Glomerular visceral epithelial cell (primary cell): ENCODE data around the gene CEP192.

Source experiments
- DNase-seq: peaks from one replicate; pipeline ENCODE4 v3.0.0-alpha.2; 2016; ENCODE audit errors: extremely low spot score

CEP192 gene

DNA sequence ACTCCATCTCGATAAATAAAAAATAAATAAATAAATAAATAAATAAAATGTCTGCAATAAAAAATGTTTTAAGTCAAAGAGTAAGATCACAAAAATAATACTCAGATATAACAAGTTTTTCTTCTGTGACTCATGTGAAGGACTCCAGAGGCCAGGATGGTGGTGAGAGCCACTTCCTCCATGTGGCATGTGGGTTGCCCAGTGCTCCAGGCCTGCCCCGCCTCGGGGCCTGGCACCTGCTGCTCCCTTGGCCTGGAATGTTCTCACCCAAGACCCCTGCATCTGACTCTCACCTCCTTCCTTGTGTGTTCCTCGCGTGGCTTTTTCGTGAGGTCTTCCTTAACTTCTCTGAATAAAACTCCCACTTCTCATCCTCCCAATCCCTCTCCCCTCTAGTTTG lies 150.0 kb downstream of the CEP192 start:
- DNase-seq = no peak

DNA sequence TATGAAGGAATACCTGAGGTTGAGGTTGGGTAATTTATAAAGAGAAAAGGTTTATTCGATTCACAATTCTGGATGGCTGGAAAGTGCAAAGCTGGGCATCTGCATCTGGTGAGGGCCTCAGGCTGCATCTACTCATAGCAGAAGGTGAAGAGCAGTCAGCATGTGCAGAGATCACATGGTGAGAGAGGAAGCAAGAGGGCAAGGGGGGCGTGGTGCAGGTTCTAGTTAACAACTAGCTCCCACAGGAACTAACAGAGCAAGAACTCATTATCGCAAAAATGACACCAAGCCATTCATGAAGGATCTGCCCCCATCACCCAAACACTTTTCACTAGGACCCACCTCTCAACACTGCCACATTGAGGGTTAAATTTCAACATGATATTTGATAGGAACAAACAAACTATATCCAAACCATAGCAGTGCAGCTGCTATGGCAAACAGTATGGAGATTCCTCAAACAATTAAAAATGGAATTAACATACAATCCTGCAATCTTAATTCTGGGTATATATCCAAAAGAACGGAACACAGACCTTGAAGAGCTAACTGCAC lies 154.6 kb downstream of the CEP192 start:
- DNase-seq = no peak

DNA sequence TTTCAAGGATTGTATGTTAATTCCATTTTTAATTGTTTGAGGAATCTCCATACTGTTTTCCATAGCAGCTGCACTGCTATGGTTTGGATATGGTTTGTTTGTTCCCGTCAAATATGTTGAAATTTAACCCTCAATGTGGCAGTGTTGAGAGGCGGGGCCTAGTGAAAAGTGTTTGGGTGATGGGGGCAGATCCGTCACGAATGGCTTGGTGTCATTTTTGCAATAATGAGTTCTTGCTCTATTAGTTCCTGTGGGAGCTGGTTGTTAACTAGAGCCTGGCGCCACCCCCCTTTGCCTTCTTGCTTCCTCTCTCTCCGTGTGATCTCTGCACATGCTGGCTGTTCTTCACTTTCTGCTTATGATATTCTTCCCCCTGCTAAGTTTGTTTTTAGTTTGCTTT lies 156.0 kb downstream of the CEP192 start:
- DNase-seq = no peak

DNA sequence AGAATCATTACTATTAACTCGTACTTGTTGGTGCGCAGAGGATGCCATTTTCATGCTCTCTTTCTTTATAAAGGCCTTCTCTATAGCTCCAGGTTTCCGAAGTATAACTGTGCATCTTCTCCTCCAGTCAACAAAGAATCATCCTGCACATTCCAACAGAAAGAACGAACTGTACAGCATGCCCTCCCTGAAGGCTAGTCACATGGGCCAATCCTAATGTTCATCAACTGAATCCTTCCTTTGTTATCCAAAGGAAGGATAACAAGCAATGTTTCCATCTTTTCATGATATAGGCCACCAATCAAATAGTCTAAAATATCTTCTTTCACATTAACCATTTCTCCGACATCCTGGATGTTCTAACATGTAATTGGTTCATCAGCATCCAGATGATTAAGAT lies 160.5 kb downstream of the CEP192 start:
- DNase-seq = no peak

DNA sequence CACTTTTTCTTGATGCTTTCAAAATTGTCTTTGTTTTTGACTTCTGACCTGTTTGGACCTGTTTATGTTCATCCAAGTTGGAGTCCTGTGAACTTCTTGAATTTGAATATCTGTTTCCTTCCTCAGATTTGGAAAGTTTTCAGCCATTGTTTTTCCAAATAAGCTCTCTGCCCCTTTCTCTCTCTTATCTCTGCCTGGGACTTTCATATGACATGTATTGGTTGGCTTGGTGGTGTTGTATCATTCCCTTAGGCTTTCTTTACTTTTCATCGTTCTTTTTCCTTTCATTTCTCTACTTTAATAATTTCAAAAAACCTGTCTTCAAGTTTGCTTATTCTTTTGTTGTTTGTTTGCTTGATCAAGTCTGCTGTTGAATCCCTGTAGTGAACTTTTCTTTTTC lies 167.3 kb downstream of the CEP192 start:
- DNase-seq = no peak

DNA sequence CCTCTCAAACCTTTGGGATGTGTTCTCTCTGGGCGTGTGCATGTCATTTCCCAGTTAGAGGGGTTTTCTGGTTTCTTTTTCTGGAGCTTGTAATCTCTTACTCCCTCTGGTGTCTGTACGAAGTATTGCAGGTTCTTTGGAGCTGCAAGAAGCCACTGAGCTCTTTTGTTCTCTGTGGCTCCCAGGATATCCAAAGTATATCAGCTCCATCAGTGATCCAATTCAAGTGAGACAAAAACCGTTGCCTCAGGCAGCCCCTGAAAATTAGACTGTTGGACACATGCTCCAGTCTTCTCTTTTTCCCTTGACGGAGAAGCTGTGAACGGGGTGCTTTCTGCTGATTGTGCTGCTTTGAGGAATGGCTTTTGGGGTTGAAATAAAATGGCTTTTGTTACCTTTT lies 168.4 kb downstream of the CEP192 start:
- DNase-seq = peak; percentile 69

DNA sequence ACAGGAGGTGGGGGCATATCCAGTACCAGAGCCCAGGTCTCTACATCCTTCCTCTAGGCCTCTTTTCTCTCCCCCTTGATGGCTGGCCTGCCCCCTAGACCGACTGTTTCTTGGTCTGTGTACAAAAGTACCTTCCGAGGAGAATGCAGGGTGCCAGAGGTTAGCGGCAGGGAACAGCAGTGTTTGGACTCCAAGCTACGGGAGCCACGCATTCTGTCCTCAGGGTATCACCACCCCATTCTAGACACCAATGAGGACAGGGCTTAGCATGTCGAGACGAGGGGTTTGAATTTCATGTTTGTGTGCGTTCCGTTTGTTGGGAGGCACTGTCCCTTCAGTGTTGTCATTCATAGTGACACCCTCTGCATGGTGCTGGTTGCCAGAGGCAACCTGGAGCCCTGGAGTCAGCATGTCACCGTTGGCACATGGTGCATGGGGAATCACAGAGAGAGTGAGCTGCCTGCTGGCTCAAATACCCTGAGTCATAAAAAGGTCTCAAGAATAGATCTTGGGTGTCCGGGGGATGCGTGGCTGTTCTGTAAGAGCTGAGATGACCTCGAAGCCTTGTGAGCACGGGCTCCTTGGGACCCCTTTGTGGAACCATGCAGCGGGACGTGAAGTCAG lies 170.2 kb downstream of the CEP192 start:
- no peak for DNase-seq

DNA sequence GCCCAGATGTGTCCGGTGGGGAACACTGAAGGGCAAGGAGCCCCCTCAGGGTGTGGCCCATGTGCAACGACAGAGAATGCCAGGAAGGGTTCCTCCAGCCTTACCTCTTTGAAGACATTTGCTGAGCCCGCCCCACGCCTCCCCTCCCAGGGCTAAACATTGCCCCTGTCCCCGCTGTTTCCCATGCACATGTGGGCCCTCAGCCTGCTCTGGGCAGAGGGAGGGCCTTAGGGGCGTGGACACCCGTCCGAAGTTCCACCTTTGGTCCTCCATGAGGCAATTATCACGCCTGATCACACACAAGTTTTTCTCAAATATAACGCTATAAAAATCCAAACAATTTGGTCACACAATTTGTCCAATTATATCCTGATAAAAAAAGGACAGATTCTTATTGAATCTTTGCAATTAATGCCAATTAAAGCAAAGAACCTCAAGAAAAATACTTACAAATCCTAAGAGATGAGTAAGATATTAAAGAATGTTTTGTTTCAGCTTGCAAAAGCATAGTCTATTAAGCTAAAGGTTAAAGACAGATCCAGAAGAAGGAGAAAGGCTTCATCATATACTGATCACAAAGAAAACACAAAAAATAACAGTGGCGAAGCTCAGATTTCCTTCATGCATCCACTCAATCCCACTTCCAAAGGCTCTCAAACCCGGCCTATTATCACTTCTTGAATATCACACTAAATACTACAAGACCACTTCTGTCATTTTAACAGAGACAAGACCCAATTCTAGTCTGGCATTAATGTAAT lies 172.2 kb downstream of the CEP192 start:
- DNase-seq = no peak

DNA sequence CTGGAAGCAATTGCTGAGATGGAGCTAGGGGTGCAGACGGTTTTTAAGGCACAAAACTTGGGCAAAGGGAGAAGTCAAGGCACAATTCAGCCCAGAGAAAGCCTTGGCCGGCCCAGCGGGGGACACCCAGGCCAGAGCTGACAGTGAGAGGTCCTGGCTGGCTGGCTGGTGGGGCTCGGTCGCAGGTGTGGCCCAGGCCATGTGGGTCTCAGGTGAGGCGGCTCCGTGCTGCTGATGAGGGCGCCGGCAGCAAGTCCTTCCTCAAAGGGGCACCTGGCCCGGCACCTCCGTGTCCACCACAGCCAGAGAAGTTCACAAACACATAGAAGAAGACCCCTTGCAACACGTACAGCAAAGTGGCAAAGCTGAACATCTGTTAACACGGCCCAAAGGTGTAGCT lies 173.2 kb downstream of the CEP192 start:
- DNase-seq = no peak

DNA sequence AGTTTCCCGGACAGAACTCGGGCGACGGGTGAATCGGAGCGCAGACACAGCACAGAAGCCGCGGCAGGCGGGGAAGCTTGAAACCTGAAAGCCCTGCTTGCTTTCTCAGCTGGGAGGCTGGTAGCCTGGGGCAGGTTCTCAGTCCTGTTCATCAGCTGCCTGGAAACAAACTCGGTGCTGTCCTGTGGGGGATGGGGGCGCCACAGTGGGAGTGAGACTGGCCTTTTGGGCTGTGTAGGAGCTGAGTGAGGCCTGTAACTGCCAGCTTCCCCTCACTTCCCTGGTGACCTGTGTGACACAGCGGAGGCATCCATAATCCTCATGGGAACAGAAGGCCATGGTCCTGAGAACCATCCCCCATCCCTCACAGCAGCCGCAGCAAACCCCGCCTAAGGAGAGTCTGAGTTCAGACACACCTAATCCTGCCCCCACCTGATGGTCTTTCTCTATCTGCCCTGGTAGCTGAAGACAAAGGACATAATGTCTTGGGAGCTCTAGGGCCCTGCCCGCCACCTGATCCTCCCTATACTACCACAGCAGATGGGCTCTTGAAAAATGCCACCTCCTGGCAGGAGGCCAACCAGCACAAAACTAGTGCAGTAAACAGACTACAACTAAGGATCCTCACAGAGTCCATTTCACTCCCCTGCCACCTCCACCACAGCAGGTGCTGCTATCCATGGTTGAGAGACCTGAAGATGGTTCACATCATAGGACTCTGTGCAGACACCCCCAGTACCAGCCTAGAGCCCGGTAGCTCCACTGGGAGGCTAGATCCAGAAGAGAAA lies 174.7 kb downstream of the CEP192 start:
- no peak for DNase-seq

DNA sequence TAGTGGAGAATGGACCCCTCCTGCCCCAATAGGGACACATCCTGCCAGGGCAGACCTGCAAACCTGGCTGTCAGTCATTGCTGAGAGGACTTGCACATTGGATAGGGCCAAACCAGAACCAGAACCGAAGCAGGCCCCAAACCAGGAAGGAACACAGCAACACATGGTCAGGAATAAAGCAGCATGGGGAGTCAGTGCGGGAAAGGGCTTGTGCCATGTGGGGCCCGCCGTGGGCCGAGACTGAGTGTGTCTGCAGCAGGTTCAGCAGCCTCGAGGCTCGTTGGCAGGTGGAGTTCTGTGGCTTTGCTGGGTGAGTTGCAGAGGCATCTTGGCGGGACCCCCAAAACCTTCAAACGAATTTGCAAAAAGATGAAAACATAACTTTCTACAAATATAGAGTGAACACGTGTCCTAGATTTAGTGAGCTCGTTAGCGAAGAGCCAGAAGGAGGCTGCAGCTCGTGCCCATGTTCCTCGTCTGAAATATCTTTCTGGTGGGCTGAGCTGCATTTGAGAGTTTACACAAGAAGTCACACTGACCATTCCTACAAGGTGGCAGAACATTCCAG lies 182.5 kb downstream of the CEP192 start:
- no peak for DNase-seq
